HG03139 (cell line): ENCODE measurements around the gene AGXT.
"Not testable (repeated sequence)": the region's sequence is repeated elsewhere in the genome, so short reads cannot be mapped to it uniquely, and the experiment has no call there.

Experiments used
- ATAC-seq: cut with Tn5 transposase; IDR thresholded peaks from one replicate; pipeline ENCODE4 v1.9.1; 2021; ENCODE audit not compliant: unreplicated experiment

The AGXT gene

GRCh38 chr2:240839152-240840143 lies 29.2 kb upstream of the AGXT start:
- ATAC-seq: no peak

DNA sequence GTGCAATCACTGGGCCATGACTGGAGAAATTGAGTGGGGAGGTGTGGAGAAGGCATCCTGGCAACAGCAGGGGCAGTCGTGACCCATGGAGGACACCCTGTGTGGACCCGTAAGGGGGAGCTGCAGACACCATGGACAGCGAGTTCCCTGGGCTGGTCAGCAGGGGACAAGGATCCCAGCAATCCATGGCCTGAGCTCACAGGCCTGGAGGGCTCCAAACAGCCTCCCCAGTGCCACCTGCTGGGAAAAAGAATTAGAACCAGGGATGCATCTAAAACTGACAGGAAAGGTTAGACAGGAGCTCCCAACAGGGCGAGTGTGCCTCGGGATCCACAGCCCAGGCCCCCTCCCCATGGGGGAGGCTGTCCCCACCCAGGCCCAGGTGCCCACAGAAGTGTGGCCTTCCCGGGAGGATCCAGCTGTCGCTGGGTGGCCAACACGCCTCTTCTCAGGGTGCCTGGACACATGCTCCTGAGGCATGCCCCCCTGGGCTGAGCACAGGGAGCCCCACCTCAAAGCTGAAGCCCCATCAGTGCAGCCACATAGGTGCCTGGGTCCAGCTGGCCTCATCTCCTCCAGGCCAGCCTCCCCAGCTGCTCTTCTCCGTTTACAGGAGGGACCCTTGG lies 28.1 kb upstream of the AGXT start:
- no peak for ATAC-seq

DNA sequence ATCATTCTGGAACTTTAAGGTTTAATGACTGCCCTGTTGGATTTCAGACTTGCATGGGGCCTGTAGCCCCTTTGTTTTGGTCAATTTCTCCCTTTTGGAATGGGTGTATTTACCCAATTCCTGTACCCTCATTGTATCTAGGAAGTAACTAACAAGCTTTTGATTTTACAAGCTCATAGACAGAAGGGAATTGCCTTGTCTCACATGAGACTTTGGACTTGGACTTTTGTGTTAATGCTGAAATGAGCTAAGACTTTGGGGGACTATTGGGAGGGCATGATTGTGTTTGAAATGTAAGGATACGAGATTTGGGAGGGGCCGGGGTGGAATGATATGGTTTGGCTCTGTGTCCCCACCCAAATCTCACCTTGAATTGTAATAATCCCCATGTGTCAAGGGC lies 22.3 kb upstream of the AGXT start:
- not testable (repeated sequence) for ATAC-seq

DNA sequence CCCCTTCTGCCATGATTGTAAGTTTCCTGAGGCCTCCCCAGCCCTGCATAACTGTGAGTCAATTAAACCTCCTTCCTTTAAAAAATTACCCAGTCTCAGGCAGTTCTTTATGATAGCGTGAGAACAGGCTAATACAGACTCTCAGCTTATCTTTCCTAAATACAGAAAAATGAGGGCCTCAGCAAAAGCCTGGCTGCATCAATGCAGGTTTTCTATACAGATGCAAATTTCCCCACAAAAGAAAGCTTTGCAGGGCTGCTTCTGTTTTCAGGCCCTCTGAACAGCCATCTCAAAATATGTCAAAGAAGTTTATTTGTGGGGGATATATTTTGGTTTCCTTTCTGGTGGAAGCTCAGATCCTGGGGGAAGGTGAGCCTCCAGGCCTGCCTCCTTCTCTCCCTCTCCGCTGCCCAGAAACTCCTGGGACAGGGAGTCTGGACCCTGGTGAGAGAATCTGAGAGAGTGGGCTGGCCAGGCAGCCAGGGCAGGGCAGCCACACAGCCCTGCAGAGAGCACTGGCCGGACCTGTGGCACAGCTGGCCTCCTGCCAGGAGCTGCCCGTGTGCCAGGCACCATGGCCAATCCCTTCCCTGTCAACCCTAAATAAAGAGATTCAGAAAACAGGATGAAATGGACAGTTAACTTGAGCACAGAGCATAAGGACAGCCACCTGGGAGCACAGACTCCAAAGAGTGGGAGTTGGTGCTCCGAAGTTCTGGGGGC lies 21.6 kb upstream of the AGXT start:
- no peak for ATAC-seq

DNA sequence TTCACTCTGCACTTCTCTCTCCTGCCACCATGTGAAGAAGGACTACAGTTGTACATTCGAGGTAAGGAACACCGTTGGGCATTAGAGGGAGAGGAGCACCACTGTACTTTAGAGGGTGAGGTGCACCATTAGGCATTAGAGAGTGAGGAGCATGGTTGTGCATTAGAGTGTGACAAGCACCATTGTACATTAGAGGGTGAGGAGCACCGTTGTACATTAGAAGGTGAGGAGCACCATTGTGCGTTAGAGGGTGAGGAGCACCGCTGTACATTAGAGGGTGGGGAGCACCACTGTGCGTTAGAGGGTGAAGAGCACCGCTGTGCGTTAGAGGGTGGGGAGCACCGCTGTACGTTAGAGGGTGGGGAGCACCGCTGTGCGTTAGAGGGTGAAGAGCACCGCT lies 20.8 kb upstream of the AGXT start:
- no peak for ATAC-seq

DNA sequence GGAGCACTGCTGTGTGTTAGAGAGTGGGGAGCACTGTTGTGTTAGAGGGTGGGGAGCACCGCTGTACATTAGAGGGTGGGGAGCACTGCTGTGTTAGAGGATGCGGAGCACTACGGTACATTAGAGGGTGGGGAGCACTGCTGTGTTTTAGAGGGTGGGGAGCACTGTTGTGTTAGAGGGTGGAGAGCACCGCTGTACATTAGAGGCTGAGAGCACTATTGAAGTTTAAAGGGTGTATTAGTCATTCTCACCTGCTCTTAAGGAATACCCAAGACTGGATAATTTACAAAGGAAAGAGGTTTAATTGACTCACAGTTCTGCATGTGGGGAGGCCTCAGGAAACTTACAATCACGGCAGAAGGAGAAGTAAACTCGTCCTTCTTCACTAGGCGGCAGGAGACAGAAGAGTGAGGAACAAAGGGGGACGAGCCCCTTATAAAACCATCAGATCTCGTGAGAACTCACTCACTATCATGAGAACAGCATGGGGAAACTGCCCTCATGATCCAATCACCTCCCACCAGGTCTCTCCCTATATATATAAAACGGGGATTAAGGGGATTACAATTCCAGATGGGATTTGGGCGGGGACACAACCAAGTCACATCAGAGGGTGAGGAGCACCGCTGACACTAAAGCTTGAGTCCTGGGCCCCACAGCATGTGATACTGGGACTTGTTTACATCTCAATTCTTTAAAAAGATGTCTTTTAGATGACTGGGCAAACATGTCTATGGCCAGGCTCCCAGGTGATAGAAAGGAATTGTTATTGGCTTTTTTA lies 19.5 kb upstream of the AGXT start:
- ATAC-seq: no peak

- no peak for ATAC-seq
Measured at GRCh38 chr2:240850026-240850425, 18.6 kb upstream of the AGXT start.

DNA sequence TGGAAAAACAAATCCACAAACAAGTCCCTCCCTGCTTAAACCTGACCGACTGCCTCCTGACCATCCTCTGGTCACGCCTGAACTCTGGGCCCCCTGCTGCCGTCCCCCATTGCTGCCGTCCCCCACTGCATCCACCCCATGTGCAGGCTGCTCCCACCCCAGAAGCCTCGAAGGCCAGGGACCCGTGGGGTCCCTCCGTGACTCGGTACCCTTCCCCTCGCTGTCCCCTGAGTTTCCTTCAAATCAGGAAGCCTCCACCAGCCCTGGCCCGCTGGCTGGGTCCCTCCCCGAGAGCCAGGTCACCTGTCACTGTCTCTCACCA lies 17.9 kb upstream of the AGXT start:
- no peak for ATAC-seq

GRCh38 chr2:240851078-240851991 lies 17.3 kb upstream of the AGXT start:
- no peak for ATAC-seq

DNA sequence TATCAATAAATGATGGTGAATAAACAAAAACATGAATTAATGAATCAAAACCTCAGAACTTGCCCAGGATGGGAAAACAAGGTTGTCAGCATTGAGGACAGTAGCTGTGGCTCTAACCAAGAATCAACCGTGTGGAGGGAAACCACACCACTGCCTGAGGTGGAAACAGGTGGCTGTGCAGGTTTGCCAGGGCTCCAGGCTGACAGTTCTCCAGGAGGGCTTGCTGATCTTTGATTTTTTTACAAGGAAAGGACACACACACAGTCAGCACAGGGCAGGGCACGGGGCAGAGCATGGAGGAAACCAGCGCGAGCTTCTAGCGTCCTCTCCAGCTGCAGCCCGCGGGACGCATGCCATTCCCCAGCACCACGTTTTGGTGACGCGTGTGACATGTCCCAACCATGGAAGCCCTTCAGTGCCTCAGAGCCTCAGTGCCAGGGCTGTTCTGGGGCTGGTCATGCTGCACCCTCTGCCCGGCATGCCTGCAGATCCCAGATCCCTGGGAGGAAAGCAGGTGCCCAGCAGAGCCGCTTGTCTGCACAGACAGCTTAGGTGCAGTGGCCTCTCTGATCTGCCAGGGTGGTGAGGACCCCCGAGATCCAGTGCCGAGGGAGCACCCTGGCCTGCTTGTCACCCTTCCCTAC lies 15.8 kb upstream of the AGXT start:
- no peak for ATAC-seq

- ATAC-seq: no peak
Measured at GRCh38 chr2:240855670-240856069, 13.0 kb upstream of the AGXT start.

DNA sequence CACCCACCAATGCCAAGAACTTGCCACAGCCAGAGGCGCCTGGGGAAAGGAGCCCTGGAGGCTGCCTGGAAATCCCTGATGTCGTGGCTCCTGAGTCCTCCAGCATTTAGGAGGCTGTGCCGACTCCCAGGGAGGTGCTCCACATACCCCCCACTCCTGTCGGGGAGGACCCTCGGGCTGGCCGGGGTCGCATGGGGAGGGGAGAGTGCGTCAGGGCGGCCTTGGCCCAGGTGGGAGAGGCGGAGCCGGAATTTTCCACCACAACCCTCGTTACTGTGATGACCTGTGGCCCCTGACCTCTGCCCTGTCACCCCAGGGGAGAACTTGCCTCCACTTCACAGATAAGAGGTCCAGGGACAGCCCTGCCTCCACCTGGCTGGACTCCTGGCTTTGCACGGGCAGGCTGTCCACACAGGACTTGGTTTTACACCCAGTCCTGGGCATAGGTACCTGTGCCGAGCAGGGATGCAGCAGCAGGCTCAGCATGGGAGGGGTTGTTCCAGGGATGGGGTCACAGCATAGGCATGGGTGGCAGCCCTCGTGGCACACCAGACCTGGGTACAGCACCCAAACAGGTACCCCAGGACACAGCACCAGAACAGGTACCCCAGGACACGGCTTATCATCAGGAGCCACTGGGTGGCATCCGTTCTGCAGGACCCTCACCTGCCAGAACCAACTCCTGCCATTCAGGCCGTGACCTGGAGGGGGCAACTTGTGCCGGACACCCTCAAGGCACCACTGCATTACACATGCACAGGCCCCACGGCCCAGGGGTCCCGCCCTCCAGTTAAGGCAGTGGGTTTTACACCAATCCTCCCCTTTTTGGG lies 12.3 kb upstream of the AGXT start:
- no peak for ATAC-seq

DNA sequence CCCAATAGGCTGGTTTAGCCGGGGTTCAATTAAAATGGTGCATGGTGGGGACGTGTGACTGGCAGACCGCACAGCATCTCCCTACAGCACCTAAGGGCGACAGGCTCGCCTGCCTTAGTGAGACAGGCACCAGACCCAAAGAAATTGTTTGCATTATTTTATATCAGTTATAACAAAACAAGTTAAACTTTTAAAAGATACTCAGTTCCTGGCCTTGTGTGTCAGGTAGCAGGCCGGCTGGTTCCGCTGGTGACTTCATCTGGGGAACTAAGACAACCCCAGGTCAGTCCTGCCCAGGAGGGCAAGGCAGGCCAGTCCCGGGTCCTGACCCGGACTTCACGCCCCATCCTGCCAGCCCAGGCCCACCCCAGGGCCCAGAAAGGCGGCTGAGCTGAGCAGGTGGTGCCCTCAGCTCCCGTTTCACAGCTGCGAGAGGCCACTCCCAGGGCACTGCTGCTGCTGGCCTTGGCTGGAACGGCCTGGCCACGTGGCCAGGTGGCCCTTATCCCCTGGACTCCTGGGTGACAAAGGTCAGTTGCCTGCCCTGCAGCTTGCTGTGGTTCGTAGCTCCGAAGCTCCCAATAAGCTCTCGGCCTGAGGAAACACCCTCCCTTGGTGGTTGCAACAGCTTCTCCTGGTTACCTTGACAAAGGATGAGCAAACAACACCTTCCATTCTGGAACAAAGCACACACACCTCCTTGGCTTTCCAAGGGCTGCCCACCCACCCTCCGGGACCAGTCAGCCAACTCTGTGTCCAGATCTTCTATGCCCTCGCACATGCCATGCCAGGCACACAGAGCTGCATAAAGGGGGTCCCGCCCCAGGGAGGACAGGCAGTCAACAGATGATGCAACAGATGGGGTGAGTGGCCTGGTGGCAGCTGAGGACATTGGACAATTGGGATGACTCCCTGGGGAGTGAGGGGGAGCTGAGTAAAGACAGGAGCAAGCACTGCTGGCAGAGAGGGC lies 11.3 kb upstream of the AGXT start:
- ATAC-seq: no peak

DNA sequence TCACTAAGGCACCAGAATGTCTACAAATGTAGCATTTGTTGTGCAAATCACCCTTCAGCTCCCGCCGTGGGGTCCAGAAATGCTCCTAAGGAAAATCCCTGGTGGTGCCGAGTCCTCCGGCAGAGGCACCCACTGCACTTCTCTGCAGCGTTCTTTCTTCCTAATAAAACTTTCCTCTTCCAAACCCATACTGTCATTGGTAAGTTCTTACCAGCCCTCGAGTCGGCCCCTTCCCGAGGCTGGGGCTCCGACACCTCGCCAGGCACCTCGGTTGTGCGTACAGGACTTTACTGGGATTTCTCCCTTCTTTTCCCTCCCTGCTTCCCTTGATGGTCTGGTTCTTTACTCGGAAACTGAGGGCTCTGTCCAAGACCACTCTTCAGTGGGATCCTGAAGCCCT lies 10.3 kb upstream of the AGXT start:
- no peak for ATAC-seq

- ATAC-seq: no peak
Measured at GRCh38 chr2:240858871-240859270, 9.8 kb upstream of the AGXT start.

- ATAC-seq: no peak
Measured at GRCh38 chr2:240861547-240861946, 7.1 kb upstream of the AGXT start.

- no peak for ATAC-seq
Measured at GRCh38 chr2:240864475-240864874, 4.1 kb upstream of the AGXT start.

DNA sequence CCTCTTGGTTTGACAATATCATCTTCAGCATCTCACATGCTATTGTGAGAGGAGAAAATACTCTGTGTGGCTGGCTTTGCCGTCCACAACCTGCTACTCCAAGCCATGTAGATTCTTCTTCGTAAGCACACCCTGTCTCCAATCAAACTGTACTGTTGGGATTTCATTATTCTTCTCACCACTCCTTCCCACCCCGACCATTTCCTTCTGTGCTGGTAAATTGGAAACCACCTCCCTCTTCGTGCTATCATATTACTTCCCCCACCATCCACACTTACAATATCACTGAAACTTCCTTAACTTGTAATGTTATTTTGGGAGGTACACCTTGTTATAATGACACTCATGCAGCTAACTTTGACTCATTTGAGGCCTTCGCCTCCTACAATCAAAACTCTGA lies 3.2 kb upstream of the AGXT start:
- ATAC-seq: no peak
